H1 (cell line): ENCODE data around the gene PRR5L. TPM values are rescaled to one million over a fixed set of nuclear protein-coding genes. Genes with fewer than 3 reads are reported as not detected.

Source experiments
- CTCF ChIA-PET: fragments of 300-600 bp; sonication (Branson Sonifier 250); formaldehyde crosslinking; loops from one replicate; lab custom pipeline; 2021; ENCODE audit not compliant: partially characterized antibody; lab: Charles Lee
- POLR2A ChIA-PET: fragments of 300-600 bp; sonication (Branson Sonifier 250); formaldehyde crosslinking; loops from one replicate; lab custom pipeline; 2021; ENCODE audit warnings: inconsistent platforms; ENCODE audit not compliant: partially characterized antibody; lab: Charles Lee
- DNase-seq, 2 experiments: peaks; one replicate each; pipeline versions ENCODE4 v3.0.0 to v3.0.0-alpha.2; 2010 to 2022; ENCODE audit warnings: low spot score in 2 of 2, low read depth in 1 of 2, mixed read lengths in 1 of 2
- FAIRE-seq: peaks from 2 replicates; lab custom pipeline; 2011; peaks lifted over from hg19 to GRCh38; lab: Jason Lieb, UNC
- H2AFZ ChIP-seq: 2 replicates; pipeline ENCODE4 v1.8.1; 2012; ENCODE audit warnings: low read length, inconsistent platforms
- H2AK5ac ChIP-seq: 2 replicates; pipeline ENCODE4 v1.6.1; 2013; ENCODE audit warnings: low read depth, low read length
- H2BK120ac ChIP-seq: replicated peaks from 2 replicates; pipeline ENCODE3; 2013; ENCODE audit warnings: low read depth, low read length, inconsistent platforms
- H2BK12ac ChIP-seq: 2 replicates; pipeline ENCODE4 v1.6.1; 2013; ENCODE audit warnings: low read depth, low read length
- H2BK15ac ChIP-seq: 2 replicates; pipeline ENCODE4 v1.6.1; 2013; ENCODE audit warnings: low read length
- H2BK20ac ChIP-seq: 2 replicates; pipeline ENCODE4 v1.6.1; 2013; ENCODE audit warnings: low read length
- H2BK5ac ChIP-seq: 2 replicates; pipeline ENCODE4 v1.6.1; 2013; ENCODE audit warnings: low read depth, low read length
- H3K14ac ChIP-seq: 2 replicates; pipeline ENCODE4 v1.6.1; 2013; ENCODE audit warnings: inconsistent platforms; ENCODE audit not compliant: insufficient read length
- H3K18ac ChIP-seq: 2 replicates; pipeline ENCODE4 v1.6.1; 2013; ENCODE audit warnings: low read length; ENCODE audit errors: extremely low read depth
- H3K23ac ChIP-seq: 2 replicates; pipeline ENCODE4 v1.6.1; 2013; ENCODE audit warnings: inconsistent platforms; ENCODE audit not compliant: insufficient read length
- H3K23me2 ChIP-seq: 2 replicates; pipeline ENCODE4 v1.6.1; 2013; ENCODE audit warnings: low read depth, low read length
- H3K27ac ChIP-seq: 2 replicates; pipeline ENCODE4 v1.6.1; 2011; ENCODE audit warnings: low read depth, low read length, inconsistent platforms
- H3K27me3 ChIP-seq, 4 experiments: replicated peaks in 1 of 4; 1 replicate in 1 of 4; 2 replicates in 3 of 4; pipeline versions ENCODE4 v1.6.1 to v1.8.1; 2011 to 2013; ENCODE audit warnings: low read length in 3 of 4, mild to moderate bottlenecking in 3 of 4, inconsistent platforms in 2 of 4, mixed read lengths in 2 of 4, moderate library complexity in 1 of 4; ENCODE audit not compliant: control insufficient read depth in 3 of 4, insufficient read depth in 3 of 4; ENCODE audit errors: extremely low read depth in 1 of 4
- H3K36me3 ChIP-seq, 4 experiments: 2 replicates each; pipeline versions ENCODE4 v1.6.1 to v1.8.1; 2011 to 2013; ENCODE audit warnings: mild to moderate bottlenecking in 4 of 4, low read length in 3 of 4, moderate library complexity in 2 of 4, control low read depth in 1 of 4, inconsistent platforms in 1 of 4; ENCODE audit not compliant: insufficient read depth in 4 of 4, control insufficient read depth in 2 of 4
- H3K4ac ChIP-seq: replicated peaks from 2 replicates; pipeline ENCODE3; 2013; ENCODE audit warnings: low read length, low read depth, mixed read lengths, inconsistent platforms; ENCODE audit not compliant: insufficient read length
- H3K4me1 ChIP-seq, 4 experiments: replicated peaks in 1 of 4; 1 replicate in 1 of 4; 2 replicates in 3 of 4; pipeline versions ENCODE4 v1.6.1 to v1.8.1; 2011 to 2013; ENCODE audit warnings: low read length in 3 of 4, inconsistent platforms in 2 of 4, mixed read lengths in 1 of 4; ENCODE audit not compliant: insufficient read depth in 4 of 4, control insufficient read depth in 3 of 4
- H3K4me2 ChIP-seq, 2 experiments: 2 replicates each; pipeline versions ENCODE4 v1.6.1 to v1.8.1; 2011 to 2013; ENCODE audit warnings: low read depth in 2 of 2, low read length in 2 of 2, control low read depth in 1 of 2, inconsistent platforms in 1 of 2, mild to moderate bottlenecking in 1 of 2; ENCODE audit not compliant: insufficient read depth in 1 of 2
- H3K4me3 ChIP-seq, 4 experiments: fragments of 200-600, 300-600 bp in 1 of 4; sonication (generic), shearing (Covaris generic), sonication (Bioruptor Twin) in 1 of 4; 2 replicates each; pipeline versions ENCODE4 v1.5.1 to v1.8.1; 2011 to 2016; ENCODE audit warnings: low read length in 4 of 4, low read depth in 3 of 4, control low read depth in 2 of 4, inconsistent platforms in 2 of 4, mild to moderate bottlenecking in 2 of 4, mixed read lengths in 1 of 4, moderate library complexity in 1 of 4; ENCODE audit not compliant: insufficient read depth in 2 of 4; ENCODE audit errors: extremely low read depth in 1 of 4
- H3K56ac ChIP-seq: replicated peaks from 2 replicates; pipeline ENCODE3; 2013; ENCODE audit warnings: low read depth, mild to moderate bottlenecking, mixed read lengths, low read length, inconsistent platforms; ENCODE audit not compliant: insufficient read length
- H3K79me1 ChIP-seq: 2 replicates; pipeline ENCODE4 v1.6.1; 2013; ENCODE audit warnings: low read depth, low read length, control low read depth
- H3K79me2 ChIP-seq, 2 experiments: 2 replicates each; pipeline versions ENCODE4 v1.6.1 to v1.8.1; 2012 to 2013; ENCODE audit warnings: low read length in 2 of 2, mild to moderate bottlenecking in 2 of 2, inconsistent platforms in 1 of 2; ENCODE audit not compliant: insufficient read depth in 2 of 2, control insufficient read depth in 1 of 2
- H3K9ac ChIP-seq, 4 experiments: replicated peaks in 1 of 4; 1 replicate in 1 of 4; 2 replicates in 3 of 4; pipeline versions ENCODE4 v1.6.1 to v1.8.1; 2011 to 2013; ENCODE audit warnings: low read depth in 3 of 4, low read length in 3 of 4, control low read depth in 2 of 4, mild to moderate bottlenecking in 2 of 4, moderate library complexity in 2 of 4, inconsistent platforms in 1 of 4; ENCODE audit errors: extremely low read depth in 1 of 4
- H3K9me3 ChIP-seq, 2 experiments: 2 replicates each; pipeline versions ENCODE4 v1.6.1 to v1.8.1; 2012 to 2013; ENCODE audit warnings: mild to moderate bottlenecking in 2 of 2, moderate library complexity in 2 of 2, control low read depth in 1 of 2, inconsistent platforms in 1 of 2, low read depth in 1 of 2, low read length in 1 of 2, mixed read lengths in 1 of 2; ENCODE audit not compliant: insufficient read depth in 2 of 2
- H4K20me1 ChIP-seq, 2 experiments: replicated peaks in 1 of 2; 2 replicates each; pipeline versions ENCODE3 to v1.8.1; 2011 to 2013; ENCODE audit warnings: inconsistent platforms in 2 of 2, low read length in 2 of 2, mild to moderate bottlenecking in 1 of 2; ENCODE audit not compliant: insufficient read depth in 2 of 2, control insufficient read depth in 1 of 2
- H4K5ac ChIP-seq: 2 replicates; pipeline ENCODE4 v1.6.1; 2013; ENCODE audit warnings: low read length, low read depth, mixed read lengths, inconsistent platforms; ENCODE audit not compliant: insufficient read length
- H4K8ac ChIP-seq: 2 replicates; pipeline ENCODE4 v1.8.0; 2013; ENCODE audit warnings: mild to moderate bottlenecking, moderate library complexity, low read length, inconsistent platforms; ENCODE audit not compliant: insufficient read depth; ENCODE audit errors: extremely low read depth
- H4K91ac ChIP-seq: replicated peaks from 2 replicates; pipeline ENCODE3; 2013; ENCODE audit warnings: low read length, mixed read lengths, inconsistent platforms; ENCODE audit not compliant: insufficient read length
- HDAC2 ChIP-seq, 2 experiments: fragments of 300-600 bp in 1 of 2; sonication (generic) in 1 of 2; IDR thresholded peaks; 2 replicates each; pipeline ENCODE4 v1.6.1; 2011 to 2012; ENCODE audit warnings: low read depth in 2 of 2, low read length in 2 of 2, mild to moderate bottlenecking in 2 of 2, moderate library complexity in 2 of 2, borderline replicate concordance in 1 of 2, inconsistent platforms in 1 of 2
- MAFK ChIP-seq: IDR thresholded peaks from 2 replicates; pipeline ENCODE4 v1.6.1; 2012; ENCODE audit warnings: low read depth, mild to moderate bottlenecking, improper control_type of control experiment, low read length
- SIN3A ChIP-seq, 2 experiments: IDR thresholded peaks in 1 of 2; conservative IDR thresholded peaks in 1 of 2; 2 replicates each; pipeline ENCODE4 v1.6.1; 2011 to 2012; ENCODE audit warnings: low read length in 2 of 2, improper control_type of control experiment in 1 of 2, low read depth in 1 of 2, mild to moderate bottlenecking in 1 of 2
- YY1 ChIP-seq: IDR thresholded peaks from 2 replicates; pipeline ENCODE4 v1.6.1; 2011; ENCODE audit warnings: low read depth, mild to moderate bottlenecking, low read length
- WGBS, 2 experiments: shearing (Covaris generic) in 1 of 2; methylation state at CpG; one replicate each; pipeline versions ENCODE4 v1.1.6 to v1.1.7; 2013 to 2015; ENCODE audit warnings: low lambda C conversion rate in 2 of 2, mixed read lengths in 2 of 2, inconsistent platforms in 1 of 2, low coverage in 1 of 2, missing lambda C conversion rate in 1 of 2; ENCODE audit not compliant: insufficient replicate concordance in 2 of 2, insufficient coverage in 1 of 2, insufficient read length in 1 of 2; ENCODE audit errors: extremely low coverage in 1 of 2, missing lambda C conversion rate in 1 of 2; 5-methylcytosine and 5-hydroxymethylcytosine counted together
- polyA plus RNA-seq, 7 experiments: library from polyadenylated mRNA; depleted of rRNA in 3 of 7; stranded (reverse) in 5 of 7; unstranded in 2 of 7; fragments of >200 nt in 5 of 7; fragments of 200-250 nt in 2 of 7; gene quantifications; 1 replicate in 5 of 7; 2 replicates in 1 of 7; 4 replicates in 1 of 7; pipeline versions ENCODE4 v1.2.1 to v1.2.3, GENCODE V29; 2011 to 2013; ENCODE audit warnings: missing spikeins in 2 of 7, mixed read lengths in 2 of 7
- total RNA-seq: library from RNA; stranded (reverse); fragmentation: NEBNext Ultra II Directional; extraction: Animal tissue kit (Norgen Biotek cat#: 25700); gene quantifications from 2 replicates; pipeline ENCODE4 v1.2.1, GENCODE V29; 2021

PRR5L gene
- total and polyA plus RNA-seq, 2 of the 8 experiments (the other 6 are each of a cell fraction or from before 2014, with no cell fraction given), result 6.6 to 10.1 TPM

DNA sequence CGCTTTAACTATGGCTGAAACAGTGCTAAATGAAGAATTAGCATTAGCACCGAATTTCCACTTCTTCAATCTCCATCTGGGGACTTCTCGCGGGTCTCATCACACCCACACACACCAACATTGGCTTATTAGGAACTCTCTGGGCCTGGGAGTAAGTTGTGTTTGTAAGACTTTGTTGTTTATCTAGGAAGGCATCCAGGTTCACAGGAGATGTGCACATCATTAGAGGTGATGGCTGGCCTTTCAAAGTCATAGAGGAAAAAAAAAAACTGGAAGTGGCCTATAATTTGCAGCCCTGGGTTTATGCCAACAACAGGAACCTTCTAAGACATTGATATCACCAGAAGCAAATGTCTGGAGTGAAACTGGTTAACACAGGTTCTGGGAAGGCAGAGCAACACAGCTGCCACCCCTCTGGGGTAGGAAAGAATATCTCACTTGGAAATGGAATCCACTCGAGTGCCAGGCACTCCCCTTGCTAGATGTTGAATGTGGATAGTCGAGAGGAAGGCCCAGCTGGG is 129.5 kb downstream of the PRR5L start:
- Histone ChIP-seq H2AK5ac (no peak overlapping the region), H3K4me1 (no peaks in the 10 kb centered on the region), H3K27ac (no peak overlapping the region), H3K9me3 (no peaks in the 10 kb centered on the region), H3K23me2 (no peaks in the 10 kb centered on the region), H3K79me1 (no peaks in the 10 kb centered on the region), H2BK5ac (no peak overlapping the region), H2BK20ac (no peak overlapping the region), H3K36me3 (no peaks in the 10 kb centered on the region), H3K18ac (no peak overlapping the region), H4K5ac (no peak overlapping the region), H3K9ac (no peak overlapping the region), H2BK15ac (no peak overlapping the region), H4K8ac (no peak overlapping the region), H3K4me3 (no peak overlapping the region), H4K91ac (no peak overlapping the region), H3K27me3 (no peaks in the 10 kb centered on the region), H2BK12ac (no peak overlapping the region), H3K79me2 (no peaks in the 10 kb centered on the region), H3K4me2 (no peak overlapping the region), H2BK120ac (no peak overlapping the region), H3K23ac (no peak overlapping the region), H3K4ac (no peak overlapping the region), H3K14ac (no peak overlapping the region), H4K20me1 (peaks cover 0 to 3% of the 10 kb centered on the region in 2 experiments), H3K56ac (no peak overlapping the region), H2AFZ (no peak overlapping the region)
- ChIA-PET CTCF (no interaction called here), POLR2A (no interaction called here)
- FAIRE-seq (no peak), DNase-seq (no peak)
- WGBS, 2 experiments, result 86% methylated on average over 6 of the region's 6 CpGs; no CpG with 5 or more reads in 1 of the 2 experiments
- TF ChIP-seq MAFK (no peak), YY1 (no peak), HDAC2 (IDR thresholded peaks at IDR 0.05; ENCODE audit: borderline replicate concordance in 1 of 2, low read depth in 2 of 2, low read length in 2 of 2) (no peak), SIN3A (conservative IDR thresholded peaks at IDR 0.05 in 1 of 2, IDR thresholded peaks at IDR 0.05 in 1 of 2; ENCODE audit: low read depth in 1 of 2, low read length in 2 of 2) (no peak)
